GM21390 (cell line): ENCODE data around the gene BACE2.
"Not testable (repeated sequence)": the region's sequence is repeated elsewhere in the genome, so short reads cannot be mapped to it uniquely, and the experiment has no call there.

Source experiments
- ATAC-seq: cut with Tn5 transposase; IDR thresholded peaks from one replicate; pipeline ENCODE4 v1.9.1; 2021; ENCODE audit not compliant: unreplicated experiment

Gene BACE2

GRCh38 chr21:41258617-41259016 lies 90.7 kb downstream of the BACE2 start:
- no peak for ATAC-seq

GRCh38 chr21:41260428-41260827 lies 92.5 kb downstream of the BACE2 start:
- no peak for ATAC-seq

GRCh38 chr21:41267346-41267745 lies 99.4 kb downstream of the BACE2 start:
- ATAC-seq: no peak

- no peak for ATAC-seq
Measured at GRCh38 chr21:41269535-41269934, 101.6 kb downstream of the BACE2 start.

- no peak for ATAC-seq
Measured at GRCh38 chr21:41277196-41277595, 109.2 kb downstream of the BACE2 start.

GRCh38 chr21:41277846-41278245 lies 109.9 kb downstream of the BACE2 start:
- no peak for ATAC-seq

- ATAC-seq: no peak
Measured at GRCh38 chr21:41280115-41280919, 112.4 kb downstream of the BACE2 start.

GRCh38 chr21:41282412-41282811 lies 114.5 kb downstream of the BACE2 start:
- no peak for ATAC-seq

GRCh38 chr21:41283211-41283818 lies 115.4 kb downstream of the BACE2 start:
- ATAC-seq: no peak

GRCh38 chr21:41289431-41289830 lies 121.5 kb downstream of the BACE2 start:
- ATAC-seq: no peak

GRCh38 chr21:41290106-41290799 lies 122.3 kb downstream of the BACE2 start:
- ATAC-seq: no peak

GRCh38 chr21:41294548-41295231 lies 126.7 kb downstream of the BACE2 start:
- ATAC-seq: no peak

GRCh38 chr21:41295721-41296254 lies 127.8 kb downstream of the BACE2 start:
- no peak for ATAC-seq

GRCh38 chr21:41302976-41303375 lies 135.0 kb downstream of the BACE2 start:
- ATAC-seq: no peak

GRCh38 chr21:41304068-41304720 lies 136.2 kb downstream of the BACE2 start:
- ATAC-seq: no peak

GRCh38 chr21:41307219-41307618 lies 139.3 kb downstream of the BACE2 start:
- no peak for ATAC-seq

GRCh38 chr21:41313285-41314164 lies 145.6 kb downstream of the BACE2 start:
- ATAC-seq: not testable (repeated sequence)

- no peak for ATAC-seq
Measured at GRCh38 chr21:41315726-41316125, 147.8 kb downstream of the BACE2 start.

GRCh38 chr21:41316200-41317062 lies 148.5 kb downstream of the BACE2 start, which contains the start of gene FAM3B:
Gene FAM3B (plus strand): TSS chr21:41316801. CDS start chr21:41316880, 79 bp downstream.
- no peak for ATAC-seq
